Measurements from ENCODE around the gene FNDC8. TPM values are rescaled to one million over a fixed set of nuclear protein-coding genes. Genes with fewer than 3 reads are reported as not detected.
A peak's percentile ranks its signal among the peaks of the same experiment; 100 is the strongest.
"Not testable (repeated sequence)": the region's sequence is repeated elsewhere in the genome, so short reads cannot be mapped to it uniquely, and the experiment has no call there.

The FNDC8 gene
- total and polyA plus RNA-seq, 2 experiments from 2014 or later = not detected

- Histone ChIP-seq H3K27me3 (no peaks in the 10 kb centered on the region), H3K4me3 (no peak overlapping the region), H3K4me1 (ENCODE audit: low read depth) (no peaks in the 10 kb centered on the region), H3K9me3 (ENCODE audit: low read depth) (no peaks in the 10 kb centered on the region), H3K36me3 (peaks cover 84% of the 10 kb centered on the region), H3K27ac (no peak overlapping the region)
- no peak for TF ChIP-seq CTCF (IDR thresholded peaks at IDR 0.05; ENCODE audit: low read depth, low read length)
- no peak for DNase-seq (ENCODE audit: low read depth in 1 of 2, low spot score in 1 of 2)
These were observed 48.5 kb downstream of the FNDC8 start for GRCh38 chr17:35169835-35170363.

GRCh38 chr17:35170968-35171771 lies 49.8 kb downstream of the FNDC8 start:
- Histone ChIP-seq H3K36me3 (peaks cover 81% of the 10 kb centered on the region), H3K4me3 (no peak overlapping the region), H3K27ac (no peak overlapping the region), H3K27me3 (no peaks in the 10 kb centered on the region), H3K4me1 (ENCODE audit: low read depth) (no peaks in the 10 kb centered on the region), H3K9me3 (ENCODE audit: low read depth) (no peaks in the 10 kb centered on the region)
- DNase-seq (ENCODE audit: low read depth in 1 of 2, low spot score in 1 of 2) = peak in 1 of 2 donors; percentile 29
- no peak for TF ChIP-seq CTCF (IDR thresholded peaks at IDR 0.05; ENCODE audit: low read depth, low read length)

- Histone ChIP-seq H3K4me3 (no peak overlapping the region), H3K9me3 (ENCODE audit: low read depth) (no peaks in the 10 kb centered on the region), H3K36me3 (peaks cover 81% of the 10 kb centered on the region), H3K27ac (no peak overlapping the region), H3K27me3 (no peaks in the 10 kb centered on the region), H3K4me1 (ENCODE audit: low read depth) (no peaks in the 10 kb centered on the region)
- no peak for TF ChIP-seq CTCF (IDR thresholded peaks at IDR 0.05; ENCODE audit: low read depth, low read length)
- no peak for DNase-seq (ENCODE audit: low read depth in 1 of 2, low spot score in 1 of 2)
These were observed 50.4 kb downstream of the FNDC8 start for GRCh38 chr17:35171834-35172233.

GRCh38 chr17:35172321-35172720 lies 50.9 kb downstream of the FNDC8 start:
- not testable (repeated sequence) for H3K9me3 ChIP-seq (ENCODE audit: low read depth); H3K27ac ChIP-seq; H3K4me1 ChIP-seq (ENCODE audit: low read depth); H3K4me3 ChIP-seq; DNase-seq (ENCODE audit: low read depth in 1 of 2, low spot score in 1 of 2); H3K27me3 ChIP-seq
- peaks cover 83% of the 10 kb centered on the region for H3K36me3 ChIP-seq

GRCh38 chr17:35174835-35175334 lies 53.5 kb downstream of the FNDC8 start:
- Histone ChIP-seq H3K27me3 (no peaks in the 10 kb centered on the region), H3K4me3 (no peak overlapping the region), H3K36me3 (peaks cover 73% of the 10 kb centered on the region), H3K9me3 (ENCODE audit: low read depth) (no peaks in the 10 kb centered on the region), H3K4me1 (ENCODE audit: low read depth) (no peaks in the 10 kb centered on the region), H3K27ac (no peak overlapping the region)
- no peak for TF ChIP-seq CTCF (IDR thresholded peaks at IDR 0.05; ENCODE audit: low read depth, low read length)
- DNase-seq (ENCODE audit: low read depth in 1 of 2, low spot score in 1 of 2) = no peak
